GM19035 (cell line): ENCODE measurements around the gene ANKRD66.
"Not testable (repeated sequence)": the region's sequence is repeated elsewhere in the genome, so short reads cannot be mapped to it uniquely, and the experiment has no call there.

Experiments
- ATAC-seq: cut with Tn5 transposase; IDR thresholded peaks from one replicate; pipeline ENCODE4 v1.9.1; 2021; ENCODE audit not compliant: unreplicated experiment

ANKRD66 gene

DNA sequence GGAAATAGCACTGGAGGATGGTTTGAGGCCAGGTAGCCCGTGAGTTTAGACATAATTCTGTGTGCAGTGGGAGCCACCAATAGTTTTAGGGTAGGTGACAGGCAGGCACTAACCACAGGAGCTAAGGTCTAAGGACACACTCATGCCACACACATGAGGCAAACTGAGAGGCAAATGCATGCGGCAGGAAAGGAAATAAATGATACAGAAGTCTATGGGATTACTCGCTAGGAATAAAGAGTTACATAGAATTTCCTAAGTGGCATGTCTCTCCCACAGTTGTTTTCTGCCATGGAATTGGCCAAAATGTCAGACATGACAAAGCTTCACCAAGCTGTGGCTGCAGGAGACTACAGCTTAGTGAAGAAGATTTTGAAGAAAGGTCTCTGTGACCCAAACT lies 4.9 kb downstream of the ANKRD66 start:
- ATAC-seq, result no peak

DNA sequence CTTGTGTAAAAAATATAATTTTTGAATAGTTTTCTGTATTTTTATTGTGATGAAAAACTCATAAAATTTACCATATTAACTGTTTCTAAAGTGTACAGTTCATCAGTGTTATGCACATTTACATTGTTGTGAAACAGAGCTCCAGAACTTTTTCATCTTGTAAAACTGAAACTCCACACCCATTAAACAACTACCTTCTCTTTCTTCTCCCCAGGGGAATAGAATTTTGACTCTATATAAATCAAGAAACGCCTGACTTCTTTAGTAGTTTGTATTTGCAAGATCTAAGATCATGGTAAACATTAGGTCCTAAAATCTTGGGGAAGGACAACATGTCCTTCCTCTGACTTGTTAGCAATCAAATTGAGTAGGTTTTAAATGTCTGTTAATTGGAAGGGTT lies 9.1 kb downstream of the ANKRD66 start:
- ATAC-seq, result no peak

DNA sequence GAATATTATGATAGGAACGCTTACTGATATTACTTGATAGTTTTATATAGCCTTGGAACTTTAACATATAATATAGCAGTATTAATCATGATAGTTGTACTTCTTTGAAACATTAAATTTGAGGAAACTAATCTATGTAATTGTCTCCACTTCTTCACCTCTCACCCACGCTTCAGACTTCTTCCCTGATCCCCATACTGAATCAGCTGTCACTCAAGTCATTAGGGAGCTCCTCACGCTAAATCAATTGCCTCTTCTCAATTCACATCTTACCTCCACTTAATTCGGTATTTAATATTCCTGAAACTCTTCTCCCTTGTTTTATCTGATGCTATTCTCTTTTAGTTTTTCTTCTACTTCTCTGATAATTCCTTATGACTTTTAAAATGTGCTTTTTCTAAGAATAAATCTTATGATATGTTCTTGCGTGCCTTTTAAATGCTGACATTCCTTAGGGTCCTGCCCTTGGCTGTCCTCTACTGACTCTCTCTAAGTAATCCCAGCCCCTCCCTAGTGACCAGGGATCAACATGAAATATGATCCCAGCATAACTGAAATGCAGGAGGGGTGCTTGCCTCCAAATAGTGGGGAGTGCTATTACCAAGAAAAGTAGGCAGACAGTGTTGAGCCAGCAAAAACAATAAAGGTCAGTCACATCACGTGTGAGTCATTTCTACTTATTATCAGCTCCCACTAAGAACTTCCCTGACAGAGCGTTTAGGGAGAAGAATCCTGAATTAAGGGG lies 9.9 kb downstream of the ANKRD66 start:
- ATAC-seq, result no peak

DNA sequence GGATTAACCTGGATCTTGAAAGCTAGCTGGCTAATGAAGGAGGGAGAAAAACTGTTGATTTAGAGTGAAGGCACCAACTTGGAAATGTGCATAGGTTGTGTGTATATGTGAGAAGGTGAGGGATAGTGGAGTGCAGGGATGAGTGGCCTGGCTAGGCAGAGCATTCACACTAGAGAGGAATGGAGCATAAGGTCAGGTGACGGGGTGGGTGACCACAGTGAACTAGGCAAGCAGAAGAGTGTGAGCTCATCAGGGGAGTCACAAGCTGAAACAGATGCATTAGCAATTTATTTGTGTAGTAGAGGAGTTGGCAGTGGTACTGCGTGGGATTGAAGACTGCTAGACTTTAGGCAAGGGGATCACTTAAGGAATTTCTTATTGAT lies 10.5 kb downstream of the ANKRD66 start:
- no peak for ATAC-seq

DNA sequence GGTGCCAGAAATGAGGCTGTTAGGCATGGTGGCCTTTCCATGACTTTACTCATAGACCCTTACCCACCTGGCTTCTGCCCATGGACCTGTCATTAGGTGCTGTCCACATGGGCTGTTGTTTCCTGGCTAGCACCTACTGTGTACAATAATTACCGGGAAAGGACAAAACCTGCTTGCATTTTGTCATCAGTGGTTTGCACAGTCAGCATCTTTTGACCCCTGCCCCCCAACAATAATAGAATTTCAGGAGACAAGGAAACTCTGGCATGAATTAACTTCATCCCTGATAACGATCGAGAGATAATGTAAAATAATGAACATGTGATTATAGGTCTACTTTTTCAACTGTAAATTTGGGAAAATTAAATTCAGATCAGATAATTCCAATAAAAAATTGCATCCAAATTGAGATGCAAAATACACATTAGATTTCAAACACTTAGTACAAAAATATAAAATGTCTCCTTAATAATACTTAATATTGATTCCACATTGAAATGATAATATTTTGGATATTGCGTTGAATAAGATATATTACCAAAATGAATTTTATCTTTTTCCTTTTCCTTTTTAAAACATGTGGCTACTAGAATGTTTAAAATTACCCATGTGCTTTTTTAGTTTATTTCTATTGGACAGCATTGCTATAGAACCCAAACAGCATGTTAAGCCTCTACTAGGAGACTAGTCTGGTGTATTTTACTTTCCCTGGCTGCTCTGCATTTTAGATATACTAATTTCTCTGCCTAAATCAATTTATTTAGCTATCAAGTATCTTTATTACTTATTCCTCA lies 12.4 kb downstream of the ANKRD66 start:
- no peak for ATAC-seq

DNA sequence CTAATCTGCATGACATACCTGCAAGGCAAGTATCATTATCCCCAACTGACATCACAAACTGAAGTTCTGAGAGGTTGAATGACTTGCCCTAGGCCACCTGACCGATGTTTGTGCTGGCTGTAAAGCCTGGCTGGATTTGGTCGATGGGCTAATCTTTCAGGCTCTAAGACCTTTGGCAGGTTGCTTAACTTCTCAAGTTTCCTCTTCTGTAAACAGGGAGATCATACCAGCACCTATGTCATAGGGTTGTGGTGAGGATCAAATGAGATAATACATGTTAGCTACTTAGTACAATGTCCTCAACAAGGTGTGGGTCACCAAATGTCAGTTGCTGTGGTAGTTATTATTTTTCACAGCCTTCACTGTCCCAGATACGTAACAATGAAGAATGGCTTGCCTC lies 14.2 kb downstream of the ANKRD66 start:
- ATAC-seq, result no peak

DNA sequence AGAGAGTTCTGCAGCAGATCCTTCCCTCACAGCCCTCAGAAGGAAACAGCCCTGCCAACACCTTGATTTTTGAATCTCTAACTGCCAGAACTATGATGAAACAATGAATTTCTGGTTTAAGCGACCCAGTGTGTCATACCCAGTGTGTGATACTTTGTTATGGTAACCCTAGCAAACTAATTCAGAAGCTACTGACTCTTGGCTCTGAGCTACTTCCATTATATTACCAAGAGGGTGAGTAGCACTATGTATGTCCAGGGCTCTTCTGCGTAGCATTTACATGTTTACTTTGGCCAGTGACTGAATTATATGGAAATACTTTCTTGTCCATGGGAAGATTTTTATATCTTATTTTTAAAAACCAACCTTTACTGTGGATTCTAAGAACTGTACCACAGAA lies 16.7 kb downstream of the ANKRD66 start:
- ATAC-seq, result no peak

DNA sequence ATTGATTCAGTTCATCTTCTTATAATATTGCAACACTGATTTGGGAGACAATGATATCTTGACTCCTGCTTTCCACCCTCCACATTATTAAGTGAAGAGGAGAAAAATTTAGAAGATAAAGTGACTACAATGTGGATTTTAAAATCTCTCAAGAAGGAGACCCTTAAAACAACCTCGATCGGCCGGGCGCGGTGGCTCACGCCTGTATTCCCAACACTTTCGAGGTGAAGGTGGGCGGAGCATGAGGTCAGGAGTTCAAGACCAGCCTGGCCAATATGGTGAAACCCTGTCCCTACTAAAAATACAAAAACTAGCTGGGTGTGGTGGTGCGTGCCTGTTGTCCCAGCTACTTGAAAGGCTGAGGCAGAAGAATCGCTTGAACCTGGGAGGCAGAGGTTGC lies 17.5 kb downstream of the ANKRD66 start:
- not testable (repeated sequence) for ATAC-seq

DNA sequence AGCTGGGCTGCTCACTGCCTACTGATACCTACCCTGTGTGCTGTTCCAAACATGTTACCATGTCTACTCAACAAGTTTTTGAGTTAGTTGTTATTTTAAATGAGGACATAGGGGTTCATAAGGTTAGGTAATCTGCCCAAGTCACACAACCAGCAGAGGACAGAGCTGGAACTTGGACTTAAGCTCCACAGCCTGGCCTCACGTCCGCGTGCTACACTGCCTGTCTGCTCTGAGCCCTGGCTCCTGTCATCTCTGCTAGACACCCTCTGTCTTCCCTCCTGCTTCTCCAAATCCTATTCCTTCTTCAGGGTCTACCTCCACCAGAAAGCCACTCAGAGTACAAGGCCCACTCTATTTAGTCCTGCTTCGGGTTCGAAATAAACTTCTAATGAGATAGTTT lies 18.2 kb downstream of the ANKRD66 start:
- ATAC-seq, result no peak

DNA sequence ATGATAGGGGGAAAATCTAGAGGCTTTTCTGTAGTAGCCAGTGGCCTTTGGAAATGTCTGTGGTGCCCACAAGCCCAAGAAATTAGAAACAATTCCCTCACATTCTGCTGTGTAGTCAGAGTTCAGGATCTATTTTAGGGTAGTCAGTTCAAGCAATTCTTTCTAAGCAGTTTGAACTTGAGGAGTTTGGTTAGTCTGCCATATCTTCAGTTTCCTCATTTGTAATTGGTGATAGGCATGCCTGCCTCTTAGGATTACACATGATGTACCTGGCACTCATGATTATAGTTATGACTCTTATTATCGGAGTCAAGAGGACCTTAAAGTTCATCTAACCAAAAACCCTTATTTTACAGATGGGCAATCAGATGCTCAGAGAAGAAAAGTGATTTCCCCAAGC lies 25.3 kb downstream of the ANKRD66 start:
- ATAC-seq, result no peak

DNA sequence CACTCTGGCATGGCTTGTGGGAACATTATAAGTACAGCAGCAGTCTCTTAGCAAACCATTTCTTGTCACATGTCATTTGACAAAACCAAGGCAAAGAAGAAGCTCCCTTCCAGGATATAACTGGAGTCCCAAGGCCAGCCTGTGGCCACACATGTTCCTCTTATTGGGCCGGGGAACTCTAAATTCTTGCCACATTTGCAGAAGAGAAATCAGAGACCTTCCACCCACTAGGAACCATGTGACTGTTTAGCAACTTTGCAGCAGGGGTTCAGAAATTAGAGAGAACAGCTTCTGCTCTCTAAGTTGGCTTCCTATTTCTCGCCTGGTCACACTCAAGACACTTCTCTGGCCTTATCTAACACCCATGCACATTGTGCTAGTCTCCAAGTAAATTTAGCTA lies 26.0 kb downstream of the ANKRD66 start:
- ATAC-seq, result no peak

DNA sequence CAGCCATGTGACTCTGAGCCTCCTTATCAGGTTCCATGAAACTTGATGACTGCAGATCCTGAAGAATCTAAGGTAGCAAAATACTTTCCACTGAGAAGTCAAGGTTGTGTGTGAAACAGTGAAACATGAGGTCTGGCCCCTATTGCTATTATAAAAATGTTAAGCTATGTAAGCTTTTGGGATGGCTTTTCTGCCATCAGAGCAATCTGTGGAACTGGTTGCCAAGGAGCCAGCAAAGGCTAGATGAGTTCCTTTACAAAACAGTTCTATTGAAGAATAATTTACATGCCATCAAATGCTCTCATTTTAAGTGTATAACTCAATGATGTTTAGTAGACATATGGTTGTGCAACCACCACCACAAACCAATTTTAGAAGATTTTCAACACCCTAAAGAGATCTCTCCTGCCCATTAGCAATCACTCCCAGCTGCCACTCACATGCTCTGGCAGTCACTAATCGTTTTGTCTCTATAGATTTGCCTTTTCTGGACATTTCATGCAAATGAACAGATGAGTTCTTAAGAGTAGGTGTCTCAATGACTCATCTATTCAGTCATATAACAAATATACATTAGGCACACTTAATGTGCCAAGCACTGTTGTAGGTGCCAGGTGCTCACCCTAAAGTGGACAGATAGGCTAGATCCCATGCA lies 26.6 kb downstream of the ANKRD66 start:
- no peak for ATAC-seq

DNA sequence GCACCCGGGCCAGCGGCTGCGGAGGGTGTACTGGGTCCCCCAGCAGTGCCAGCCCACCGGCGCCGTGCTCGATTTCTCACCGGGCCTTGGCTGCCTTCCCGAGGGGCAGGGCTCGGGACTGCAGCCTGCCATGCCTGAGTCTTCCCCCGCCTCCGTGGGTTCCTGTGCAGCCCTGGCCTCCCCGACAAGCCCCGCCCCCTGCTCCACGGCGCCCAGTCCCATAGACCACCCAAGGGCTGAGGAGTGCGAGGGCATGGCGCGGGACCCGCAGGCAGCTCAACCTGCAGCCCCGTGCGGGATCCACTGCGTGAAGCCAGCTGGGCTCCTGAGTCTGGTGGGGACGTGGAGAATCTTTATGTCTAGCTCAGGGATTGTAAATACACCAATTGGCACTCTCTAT lies 28.0 kb downstream of the ANKRD66 start:
- ATAC-seq, result not testable (repeated sequence)

DNA sequence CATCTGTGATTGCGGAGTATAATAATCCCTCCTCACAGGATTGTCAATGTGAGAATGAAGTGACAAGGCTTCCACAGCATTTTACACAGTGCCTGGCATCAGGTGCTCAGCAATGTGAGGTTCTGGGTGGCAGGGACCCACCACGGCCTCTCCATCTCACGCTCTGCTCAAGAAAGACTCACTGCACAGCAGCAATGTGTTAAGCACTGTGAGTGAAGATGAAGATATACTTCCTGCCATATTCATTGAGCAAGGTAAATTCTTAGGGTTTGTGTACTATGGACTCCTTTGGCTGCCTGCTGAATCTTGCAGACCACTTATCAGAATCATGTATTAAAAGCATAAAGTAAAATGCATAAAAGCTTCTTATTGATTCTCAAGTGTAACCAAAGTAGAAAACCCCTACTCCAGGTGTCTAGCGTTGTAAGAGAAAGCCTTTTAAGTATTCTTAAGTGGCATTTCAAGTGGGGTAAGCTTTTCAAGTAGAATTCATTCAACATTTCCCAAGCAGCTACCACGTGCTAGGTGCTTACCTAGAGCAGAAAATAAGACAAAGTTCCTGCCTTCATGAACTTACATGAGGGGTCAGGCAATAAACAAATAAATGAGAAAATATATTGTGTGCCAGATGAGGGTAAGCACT lies 29.5 kb downstream of the ANKRD66 start:
- no peak for ATAC-seq

DNA sequence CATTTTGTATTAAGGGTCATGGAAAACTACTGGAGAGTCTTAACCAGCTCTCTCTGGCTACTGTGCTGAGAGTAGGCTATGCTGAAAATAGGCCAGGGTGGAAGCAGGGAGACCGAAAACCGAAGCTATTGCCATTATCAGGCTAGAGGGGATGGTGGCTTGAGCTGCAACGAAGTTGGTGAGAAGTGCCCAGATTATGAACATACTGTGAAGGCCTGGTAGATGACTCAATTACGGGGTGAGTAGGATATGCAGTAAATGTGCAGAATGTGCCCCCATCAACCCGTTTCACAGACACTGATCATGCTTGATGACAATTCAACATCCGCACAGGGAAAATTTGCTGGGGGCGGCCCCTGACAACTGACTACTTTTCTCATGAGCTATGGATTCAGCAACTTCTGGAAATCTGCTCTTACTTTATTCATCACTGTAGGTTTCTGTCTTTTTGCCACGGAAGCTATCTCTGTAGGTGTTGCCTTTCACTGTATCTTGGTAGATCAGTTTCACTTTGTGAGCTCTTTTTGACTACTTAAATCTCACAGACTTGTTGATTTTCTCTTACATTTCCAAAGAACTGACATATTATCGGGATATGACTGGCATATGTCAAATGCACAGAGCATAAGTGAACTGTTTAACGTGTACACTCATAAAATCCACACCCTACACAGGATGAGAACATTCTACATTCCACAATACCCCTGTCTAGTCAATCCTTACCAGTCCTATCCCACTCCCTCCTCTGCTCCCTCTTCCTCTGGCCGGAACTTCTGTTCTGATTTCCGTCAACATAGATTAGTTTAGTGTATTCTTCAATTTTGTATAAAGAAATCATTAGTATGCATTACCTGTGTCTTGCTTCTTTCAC lies 31.0 kb downstream of the ANKRD66 start:
- no peak for ATAC-seq

DNA sequence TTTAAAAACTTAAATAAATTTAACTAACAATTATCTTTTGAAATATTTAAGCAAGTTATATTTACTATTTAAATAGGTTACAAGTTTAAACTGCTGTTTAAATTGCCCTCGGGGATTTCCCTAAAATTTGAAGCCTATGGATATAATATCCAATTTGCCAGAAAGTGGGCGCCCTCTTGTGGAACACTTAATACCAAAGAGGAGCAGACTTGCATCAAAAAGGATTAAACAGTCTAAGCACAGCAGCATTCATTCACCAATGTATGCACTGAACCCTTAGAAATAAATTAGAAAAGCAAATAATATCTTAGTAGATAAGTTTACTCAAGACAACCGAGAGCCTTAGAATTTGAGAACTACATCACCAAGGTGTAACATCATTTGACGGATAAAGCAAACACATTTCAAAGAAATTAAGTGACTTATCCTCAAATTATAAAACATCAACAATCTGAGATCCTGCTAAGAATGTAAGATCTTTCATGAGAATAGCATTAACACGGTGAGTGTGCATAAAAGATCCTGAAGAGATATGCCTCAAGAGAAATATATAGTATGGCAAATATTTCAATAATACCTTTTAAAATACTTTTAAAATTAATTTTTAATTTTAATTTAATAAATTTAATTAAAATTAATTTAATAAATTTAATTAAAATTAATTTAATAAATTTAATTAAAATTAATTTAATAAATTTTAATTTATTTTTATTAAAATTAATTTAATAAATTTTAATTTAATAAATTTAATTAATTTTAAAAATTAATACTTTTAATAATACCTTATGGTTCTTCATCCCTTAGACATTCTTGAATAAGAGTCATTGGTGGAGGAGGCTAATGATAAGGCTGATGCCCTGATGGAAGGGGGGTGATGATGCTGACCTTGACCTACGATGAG lies 35.0 kb downstream of the ANKRD66 start:
- ATAC-seq, result no peak

DNA sequence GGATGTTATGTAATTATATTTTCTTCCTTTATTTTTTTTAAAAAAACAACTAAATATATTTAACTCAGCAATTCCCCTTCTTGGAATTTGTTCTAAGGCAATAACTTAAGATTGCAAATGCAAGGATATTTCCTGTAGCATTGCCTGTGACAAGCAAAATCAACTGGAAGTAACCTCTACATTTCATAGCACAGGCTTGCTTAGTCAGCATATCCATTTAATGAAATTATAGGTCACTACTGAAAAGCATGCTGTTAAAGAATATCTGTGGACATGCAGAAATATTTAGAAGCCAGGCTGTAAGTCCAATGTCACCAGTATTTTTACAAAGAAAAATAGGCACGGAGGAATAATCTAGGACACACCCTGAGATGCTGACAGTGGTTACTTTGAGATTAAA lies 37.8 kb downstream of the ANKRD66 start:
- ATAC-seq, result no peak

DNA sequence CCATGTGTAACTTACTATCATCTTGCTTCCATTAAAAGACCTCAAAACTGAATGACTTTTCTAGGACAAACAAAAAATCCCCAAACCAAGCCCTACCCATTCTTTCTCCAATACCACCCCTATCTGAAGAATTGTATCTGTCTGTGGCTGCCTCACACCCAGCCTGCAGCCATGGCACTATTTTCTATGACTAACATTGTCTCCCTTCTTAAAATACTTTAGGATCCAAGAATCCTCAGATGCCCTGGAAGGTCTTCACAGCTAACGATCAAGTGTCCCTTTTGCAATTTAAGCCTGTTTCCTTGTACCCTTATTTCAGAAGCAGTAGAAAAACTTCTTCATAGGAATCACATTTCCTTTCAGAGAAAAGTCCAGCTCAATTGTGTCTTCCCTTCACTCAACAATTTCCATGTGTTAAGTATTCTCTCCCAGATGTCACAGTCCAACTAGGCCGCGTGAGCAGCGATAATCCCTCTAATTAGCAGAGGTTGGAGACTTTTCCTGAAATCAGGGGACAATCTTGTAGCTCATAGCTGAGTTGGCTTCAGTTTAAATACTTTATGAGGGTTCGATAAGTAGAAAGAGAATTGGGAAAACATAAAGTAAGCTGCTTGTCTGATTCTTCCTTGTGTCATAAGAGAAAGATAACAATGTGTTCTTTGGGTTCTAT lies 41.3 kb downstream of the ANKRD66 start:
- ATAC-seq, result no peak

DNA sequence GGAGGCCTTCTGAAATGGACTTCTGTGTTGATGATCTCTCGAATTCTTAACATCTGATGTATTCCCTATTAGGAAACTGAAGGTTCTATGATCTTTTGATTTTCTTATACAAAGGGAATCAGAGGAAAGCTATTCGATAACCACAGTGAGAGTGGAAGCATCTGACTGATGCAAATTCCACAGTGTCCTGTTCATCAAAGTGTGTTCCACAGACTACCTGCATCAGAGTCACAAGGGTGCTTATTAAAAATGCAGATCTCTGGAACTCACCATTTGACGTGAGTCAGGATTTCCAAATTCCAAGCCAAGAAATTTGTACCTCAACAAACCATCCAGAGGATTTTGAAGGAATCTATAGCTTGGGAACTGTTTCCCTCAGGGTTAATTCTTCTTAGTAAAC lies 42.1 kb downstream of the ANKRD66 start:
- ATAC-seq, result no peak
